Measurements from ENCODE around the gene ADAMTS18. TPM values are rescaled to one million over a fixed set of nuclear protein-coding genes. Genes with fewer than 3 reads are reported as not detected.
"Not testable (repeated sequence)": the region's sequence is repeated elsewhere in the genome, so short reads cannot be mapped to it uniquely, and the experiment has no call there.

Gene ADAMTS18
- total RNA-seq: 7.4 and 25.2 TPM in 2 replicates

- DNase-seq (ENCODE audit: low read depth in 2 of 2): peak in 1 of 2 donors; percentile 59
These were observed at the start of gene ADAMTS18 for GRCh38 chr16:77434530-77435271. Gene ADAMTS18 (minus strand): TSS chr16:77435034. CDS start chr16:77434695, 339 bp downstream.

- DNase-seq (ENCODE audit: low read depth in 2 of 2): no peak
These were observed 46.0 kb upstream of the ADAMTS18 start for GRCh38 chr16:77480681-77481315.

GRCh38 chr16:77472262-77472661 lies 37.4 kb upstream of the ADAMTS18 start:
- no peak for DNase-seq (ENCODE audit: low read depth in 2 of 2)

GRCh38 chr16:77470851-77471250 lies 36.0 kb upstream of the ADAMTS18 start:
- no peak for DNase-seq (ENCODE audit: low read depth in 2 of 2)

- DNase-seq (ENCODE audit: low read depth in 2 of 2): no peak
These were observed 34.8 kb upstream of the ADAMTS18 start for GRCh38 chr16:77469634-77470033.

- peak in 1 of 2 donors; percentile 2 for DNase-seq (ENCODE audit: low read depth in 2 of 2)
These were observed 34.0 kb upstream of the ADAMTS18 start for GRCh38 chr16:77468831-77469230.

GRCh38 chr16:77467821-77468335 lies 33.0 kb upstream of the ADAMTS18 start:
- DNase-seq (ENCODE audit: low read depth in 2 of 2): no peak

- not testable (repeated sequence) for DNase-seq (ENCODE audit: low read depth in 2 of 2)
These were observed 28.8 kb upstream of the ADAMTS18 start for GRCh38 chr16:77463659-77464058.

- no peak for DNase-seq (ENCODE audit: low read depth in 2 of 2)
These were observed 28.1 kb upstream of the ADAMTS18 start for GRCh38 chr16:77462894-77463293.

- DNase-seq (ENCODE audit: low read depth in 2 of 2): no peak
These were observed 24.9 kb upstream of the ADAMTS18 start for GRCh38 chr16:77459534-77460254.

- peak; percentile 84 to 96 for DNase-seq (ENCODE audit: low read depth in 2 of 2)
These were observed 22.2 kb upstream of the ADAMTS18 start for GRCh38 chr16:77457046-77457445.

- no peak for DNase-seq (ENCODE audit: low read depth in 2 of 2)
These were observed 17.4 kb upstream of the ADAMTS18 start for GRCh38 chr16:77452243-77452642.

GRCh38 chr16:77450790-77451487 lies 16.1 kb upstream of the ADAMTS18 start:
- DNase-seq (ENCODE audit: low read depth in 2 of 2): no peak

- DNase-seq (ENCODE audit: low read depth in 2 of 2): no peak
These were observed 14.4 kb upstream of the ADAMTS18 start for GRCh38 chr16:77449208-77449607.

GRCh38 chr16:77445324-77445723 lies 10.5 kb upstream of the ADAMTS18 start:
- no peak for DNase-seq (ENCODE audit: low read depth in 2 of 2)

GRCh38 chr16:77444147-77444460 lies 9.3 kb upstream of the ADAMTS18 start:
- DNase-seq (ENCODE audit: low read depth in 2 of 2): no peak

- no peak for DNase-seq (ENCODE audit: low read depth in 2 of 2)
These were observed 8.7 kb upstream of the ADAMTS18 start for GRCh38 chr16:77443357-77444146.

GRCh38 chr16:77442078-77442477 lies 7.2 kb upstream of the ADAMTS18 start:
- DNase-seq (ENCODE audit: low read depth in 2 of 2): no peak

- no peak for DNase-seq (ENCODE audit: low read depth in 2 of 2)
These were observed 4.3 kb upstream of the ADAMTS18 start for GRCh38 chr16:77439106-77439505.

- DNase-seq (ENCODE audit: low read depth in 2 of 2): peak in 1 of 2 donors; percentile 75
These were observed 3.0 kb upstream of the ADAMTS18 start for GRCh38 chr16:77437859-77438258.

- DNase-seq (ENCODE audit: low read depth in 2 of 2): no peak
These were observed 512 bp upstream of the ADAMTS18 start for GRCh38 chr16:77435272-77435820.
